GM23338 (cell line): ENCODE data around the gene SYNE1.

Source experiments
- CREB1 ChIP-seq: fragments of 250-450 bp; sonication (Bioruptor Pico); IDR thresholded peaks from 2 replicates; pipeline ENCODE4 v1.5.0; 2020; ENCODE audit warnings: low read depth, mild to moderate bottlenecking, moderate library complexity
- EZH2phosphoT487 ChIP-seq: fragments of 200-600 bp; sonication (generic); IDR thresholded peaks from one replicate; pipeline ENCODE4 v1.8.1; 2018; ENCODE audit warnings: antibody characterized with exemption; ENCODE audit not compliant: unreplicated experiment
- POLR2AphosphoS5 ChIP-seq: IDR thresholded peaks from 2 replicates; pipeline ENCODE4 v1.6.1; 2016; ENCODE audit warnings: antibody characterized with exemption, low read depth
- TF ChIP-seq, protein P1 (sequence below), 2 experiments: fragments of 200-600 bp in 1 of 2; sonication (generic) in 1 of 2; conservative IDR thresholded peaks; 2 replicates each; pipeline versions ENCODE4 v1.5.1 to v1.6.1; 2016 to 2017; ENCODE audit warnings: antibody characterized with exemption in 2 of 2, low read depth in 2 of 2, mild to moderate bottlenecking in 2 of 2, moderate library complexity in 1 of 2

GRCh38 chr6:152223636-152224035 lies 413.5 kb downstream of the SYNE1 start:
- TF ChIP-seq POLR2AphosphoS5 (no peak), EZH2phosphoT487 (no peak), CREB1 (CRISPR knock-in tag) (no peak)
- TF ChIP-seq, protein P1, sequence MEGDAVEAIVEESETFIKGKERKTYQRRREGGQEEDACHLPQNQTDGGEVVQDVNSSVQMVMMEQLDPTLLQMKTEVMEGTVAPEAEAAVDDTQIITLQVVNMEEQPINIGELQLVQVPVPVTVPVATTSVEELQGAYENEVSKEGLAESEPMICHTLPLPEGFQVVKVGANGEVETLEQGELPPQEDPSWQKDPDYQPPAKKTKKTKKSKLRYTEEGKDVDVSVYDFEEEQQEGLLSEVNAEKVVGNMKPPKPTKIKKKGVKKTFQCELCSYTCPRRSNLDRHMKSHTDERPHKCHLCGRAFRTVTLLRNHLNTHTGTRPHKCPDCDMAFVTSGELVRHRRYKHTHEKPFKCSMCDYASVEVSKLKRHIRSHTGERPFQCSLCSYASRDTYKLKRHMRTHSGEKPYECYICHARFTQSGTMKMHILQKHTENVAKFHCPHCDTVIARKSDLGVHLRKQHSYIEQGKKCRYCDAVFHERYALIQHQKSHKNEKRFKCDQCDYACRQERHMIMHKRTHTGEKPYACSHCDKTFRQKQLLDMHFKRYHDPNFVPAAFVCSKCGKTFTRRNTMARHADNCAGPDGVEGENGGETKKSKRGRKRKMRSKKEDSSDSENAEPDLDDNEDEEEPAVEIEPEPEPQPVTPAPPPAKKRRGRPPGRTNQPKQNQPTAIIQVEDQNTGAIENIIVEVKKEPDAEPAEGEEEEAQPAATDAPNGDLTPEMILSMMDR (conservative IDR thresholded peaks at IDR 0.05; ENCODE audit: low read depth in 2 of 2): no peak
